ENCODE measurements around the gene APBA3.

The APBA3 gene

GRCh38 chr19:3719868-3720267 is 41.6 kb downstream of the APBA3 start:
- DNase-seq (ENCODE audit: low spot score) = no peak

GRCh38 chr19:3716147-3716668 is 45.3 kb downstream of the APBA3 start:
- no peak for DNase-seq (ENCODE audit: low spot score)

- no peak for DNase-seq (ENCODE audit: low spot score)
These were observed 48.6 kb downstream of the APBA3 start for GRCh38 chr19:3712663-3713611.

- DNase-seq (ENCODE audit: low spot score) = no peak
These were observed 51.2 kb downstream of the APBA3 start for GRCh38 chr19:3710265-3710812.

GRCh38 chr19:3708207-3708931 is 53.1 kb downstream of the APBA3 start, which contains the start of gene TJP3:
Gene TJP3 (plus strand): TSS chr19:3708384. CDS start chr19:3728433, 20,049 bp downstream.
- no peak for DNase-seq (ENCODE audit: low spot score)

- DNase-seq (ENCODE audit: low spot score) = no peak
These were observed 53.7 kb downstream of the APBA3 start for GRCh38 chr19:3707868-3708206.

- no peak for DNase-seq (ENCODE audit: low spot score)
These were observed 60.3 kb downstream of the APBA3 start for GRCh38 chr19:3701200-3701599.
